ENCODE results near the gene TMEM247.

Gene TMEM247
- 0 reads per million in 2 donors for total RNA-seq

GRCh38 chr2:46479265-46479664 lies at the start of gene TMEM247:
Gene TMEM247 (plus strand): TSS chr2:46479565.
- DNase-seq = no peak

- DNase-seq = no peak
Measured at GRCh38 chr2:46430413-46430812, 49.0 kb upstream of the TMEM247 start.

DNA sequence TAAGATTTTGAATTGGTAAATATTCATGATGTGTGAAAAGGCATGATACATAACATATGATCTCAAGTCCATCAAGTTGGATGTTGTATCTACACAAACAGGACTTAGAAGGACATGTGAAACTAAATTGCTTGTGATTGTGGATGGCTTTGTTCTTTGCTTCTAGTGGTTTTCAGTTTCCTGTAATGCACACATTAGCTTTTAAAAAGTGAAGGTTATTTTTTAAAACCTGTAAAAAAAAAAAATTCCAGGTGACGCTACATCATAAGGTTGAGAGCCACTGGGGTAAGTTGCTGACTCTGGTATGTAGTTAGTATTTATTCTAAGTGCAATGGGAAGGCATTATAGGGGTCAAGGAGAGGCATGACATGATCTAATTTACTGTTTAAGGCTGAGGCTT lies 48.4 kb upstream of the TMEM247 start:
- no peak for DNase-seq

DNA sequence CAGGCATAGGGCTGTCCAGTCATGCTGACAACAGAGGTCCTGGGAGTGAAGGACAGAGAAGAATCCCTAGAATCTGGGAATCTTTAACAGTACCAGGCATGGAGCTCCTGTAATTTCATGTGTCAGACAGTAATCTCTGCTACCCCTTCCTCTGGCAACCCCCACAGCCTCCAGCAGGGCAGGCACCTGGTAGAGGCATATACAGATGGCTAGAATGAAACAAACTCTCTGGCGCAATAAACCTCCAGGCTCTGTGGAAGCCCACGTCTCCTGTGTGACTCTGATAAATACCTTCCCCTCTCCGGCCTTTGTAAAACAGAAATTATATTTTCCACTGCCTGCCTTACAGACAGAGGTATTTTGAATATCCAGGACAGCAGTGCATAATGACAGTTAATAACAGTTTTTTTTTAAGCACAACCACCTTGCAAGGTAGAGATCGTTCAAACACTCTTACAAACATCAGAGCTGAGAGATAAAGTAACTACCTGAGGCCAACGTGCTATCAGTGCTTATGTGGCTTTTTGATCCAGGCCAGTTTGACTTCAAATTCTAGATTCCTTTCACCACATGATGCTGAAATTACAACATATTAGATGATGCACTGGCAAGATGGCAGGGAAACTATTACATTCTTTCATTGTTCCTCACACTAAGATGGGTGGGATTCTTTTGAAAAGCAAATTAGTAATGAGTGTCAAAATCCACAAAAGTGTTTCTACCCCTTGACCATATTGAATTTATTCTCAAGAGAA lies 47.7 kb upstream of the TMEM247 start:
- no peak for DNase-seq

DNA sequence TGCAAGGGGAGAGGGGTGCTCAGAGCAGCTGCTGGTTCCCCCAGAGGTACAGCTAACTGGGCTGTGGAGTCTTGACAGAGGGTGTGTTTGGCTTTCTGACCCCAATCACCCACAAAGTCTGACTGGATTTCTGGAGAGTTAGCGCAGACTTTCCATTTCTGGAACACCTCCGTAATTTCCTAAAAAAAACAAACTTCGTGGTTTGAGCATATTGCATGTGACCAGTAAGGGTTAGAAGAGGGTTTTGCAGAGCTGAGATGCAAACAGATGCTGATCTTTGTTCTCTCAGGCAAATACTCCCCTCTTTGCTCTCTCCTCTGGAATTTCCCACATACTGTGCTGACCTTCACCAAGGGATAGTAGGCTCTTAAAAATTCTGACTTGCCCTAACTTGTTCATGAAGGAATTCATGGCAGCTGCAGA lies 44.5 kb upstream of the TMEM247 start:
- DNase-seq = no peak

DNA sequence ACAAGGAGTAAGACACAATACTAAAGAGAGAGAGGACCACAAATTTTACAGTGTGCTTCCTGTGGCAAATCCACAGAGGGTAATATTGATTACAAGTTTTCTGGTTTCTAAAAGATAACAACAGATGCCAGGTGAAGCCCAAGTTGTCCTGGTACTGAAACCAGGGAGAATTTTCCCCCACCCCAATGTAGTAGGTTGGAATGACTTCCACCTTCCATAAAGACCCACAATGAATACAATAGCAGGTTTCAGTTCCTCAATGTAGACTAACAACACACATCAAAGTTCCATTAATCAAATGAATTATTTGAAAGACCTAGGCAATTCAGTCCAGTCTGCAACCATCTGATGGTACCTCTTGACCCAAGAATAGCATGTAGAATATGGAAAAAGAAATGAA lies 44.0 kb upstream of the TMEM247 start:
- DNase-seq = no peak

- no peak for DNase-seq
Measured at GRCh38 chr2:46435796-46436360, 43.5 kb upstream of the TMEM247 start.

GRCh38 chr2:46436800-46437199 lies 42.6 kb upstream of the TMEM247 start:
- DNase-seq = no peak

- DNase-seq = no peak
Measured at GRCh38 chr2:46438102-46438501, 41.3 kb upstream of the TMEM247 start.

GRCh38 chr2:46438794-46439193 lies 40.6 kb upstream of the TMEM247 start:
- DNase-seq = no peak

GRCh38 chr2:46439582-46439981 lies 39.8 kb upstream of the TMEM247 start:
- DNase-seq = peak in 2 of 5 experiments; percentile 76 to 84

GRCh38 chr2:46441838-46442712 lies 37.3 kb upstream of the TMEM247 start:
- DNase-seq = no peak

DNA sequence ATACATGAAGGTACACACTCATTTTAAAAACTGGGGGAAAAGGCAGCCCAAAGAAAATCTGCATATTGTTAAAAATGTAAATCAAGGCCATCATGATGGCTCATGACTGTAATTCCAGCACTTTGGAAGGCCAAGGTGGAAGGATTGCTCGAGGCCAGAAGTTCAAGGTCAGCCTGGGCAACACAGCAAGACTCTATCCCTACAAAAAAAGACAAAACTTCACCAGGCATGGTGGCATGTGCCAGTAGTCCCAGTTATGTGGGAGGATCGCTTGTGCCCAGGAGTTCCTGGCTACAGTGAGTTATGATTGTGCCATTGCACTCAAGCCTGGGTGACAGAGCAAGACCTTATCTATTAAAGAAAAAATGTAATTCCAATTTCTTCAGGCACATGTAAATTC lies 34.6 kb upstream of the TMEM247 start:
- no peak for DNase-seq

DNA sequence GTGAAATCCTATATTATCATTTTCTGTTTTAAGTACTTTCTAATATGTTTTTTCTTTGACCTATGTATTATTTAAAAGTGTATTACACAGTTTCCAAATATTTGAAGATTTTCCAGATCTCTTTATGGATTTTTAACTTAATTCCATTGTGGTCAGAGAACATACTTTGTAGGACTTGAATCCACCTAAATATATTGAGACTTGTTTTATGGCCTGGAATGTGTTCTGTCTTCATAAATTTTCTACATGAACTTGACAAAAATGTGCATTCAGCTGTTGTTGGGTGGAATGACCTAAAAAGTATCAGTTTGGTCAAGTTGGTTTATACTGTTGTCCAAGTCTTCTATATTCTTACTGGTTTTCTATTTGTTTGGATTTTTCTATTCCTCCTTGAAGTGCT lies 33.8 kb upstream of the TMEM247 start:
- DNase-seq = no peak

GRCh38 chr2:46446871-46447568 lies 32.3 kb upstream of the TMEM247 start:
- DNase-seq = no peak

GRCh38 chr2:46447649-46448048 lies 31.7 kb upstream of the TMEM247 start:
- no peak for DNase-seq

- no peak for DNase-seq
Measured at GRCh38 chr2:46448111-46448510, 31.3 kb upstream of the TMEM247 start.

- no peak for DNase-seq
Measured at GRCh38 chr2:46448641-46449040, 30.7 kb upstream of the TMEM247 start.

DNA sequence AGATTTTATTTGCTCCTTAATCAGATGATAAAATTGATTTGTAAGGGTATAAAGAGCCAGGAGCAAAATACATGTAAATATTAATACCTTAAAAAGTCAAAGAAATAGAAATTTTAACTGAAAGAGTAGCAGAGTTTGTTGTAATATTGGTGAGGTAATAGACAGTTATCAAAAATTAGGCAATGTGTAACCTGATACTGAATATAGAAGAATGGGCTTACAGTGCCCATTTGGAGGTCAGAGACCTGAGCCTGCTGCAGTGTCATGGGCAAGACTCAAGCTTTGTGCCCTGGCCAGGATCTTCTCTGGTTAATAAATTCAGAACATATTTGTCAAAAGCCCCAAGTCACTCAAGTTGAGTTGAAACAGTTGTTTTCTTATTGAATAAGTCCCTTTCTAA lies 29.7 kb upstream of the TMEM247 start:
- DNase-seq = no peak

DNA sequence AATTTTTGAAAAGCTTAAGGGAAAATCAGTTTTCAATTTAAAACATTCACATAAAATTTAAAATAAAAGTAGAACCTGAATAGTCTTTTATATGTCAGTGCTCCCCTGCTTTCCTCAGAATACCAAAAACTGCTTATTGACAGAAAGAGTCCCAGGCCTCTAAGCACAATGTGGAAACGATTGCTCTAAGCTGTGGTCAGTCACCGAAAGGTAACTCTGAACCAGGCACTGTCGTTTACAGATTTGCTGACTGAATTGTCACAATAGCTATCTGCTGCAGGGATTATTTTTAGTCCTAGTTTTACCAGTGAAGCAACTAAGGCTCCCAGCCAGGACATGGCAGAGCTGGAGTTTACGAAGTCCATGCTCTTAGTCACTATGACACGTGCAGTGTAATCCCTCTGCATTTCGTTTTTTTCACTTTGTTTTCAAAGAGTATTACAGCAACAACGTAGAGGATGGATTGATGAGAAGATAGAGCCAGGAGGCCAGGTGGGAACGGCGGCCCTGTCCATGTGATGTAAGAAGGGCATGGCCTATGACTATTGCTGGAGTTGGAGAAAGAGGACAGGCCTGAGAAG lies 28.1 kb upstream of the TMEM247 start:
- DNase-seq = no peak

- no peak for DNase-seq
Measured at GRCh38 chr2:46456789-46457188, 22.6 kb upstream of the TMEM247 start.

DNA sequence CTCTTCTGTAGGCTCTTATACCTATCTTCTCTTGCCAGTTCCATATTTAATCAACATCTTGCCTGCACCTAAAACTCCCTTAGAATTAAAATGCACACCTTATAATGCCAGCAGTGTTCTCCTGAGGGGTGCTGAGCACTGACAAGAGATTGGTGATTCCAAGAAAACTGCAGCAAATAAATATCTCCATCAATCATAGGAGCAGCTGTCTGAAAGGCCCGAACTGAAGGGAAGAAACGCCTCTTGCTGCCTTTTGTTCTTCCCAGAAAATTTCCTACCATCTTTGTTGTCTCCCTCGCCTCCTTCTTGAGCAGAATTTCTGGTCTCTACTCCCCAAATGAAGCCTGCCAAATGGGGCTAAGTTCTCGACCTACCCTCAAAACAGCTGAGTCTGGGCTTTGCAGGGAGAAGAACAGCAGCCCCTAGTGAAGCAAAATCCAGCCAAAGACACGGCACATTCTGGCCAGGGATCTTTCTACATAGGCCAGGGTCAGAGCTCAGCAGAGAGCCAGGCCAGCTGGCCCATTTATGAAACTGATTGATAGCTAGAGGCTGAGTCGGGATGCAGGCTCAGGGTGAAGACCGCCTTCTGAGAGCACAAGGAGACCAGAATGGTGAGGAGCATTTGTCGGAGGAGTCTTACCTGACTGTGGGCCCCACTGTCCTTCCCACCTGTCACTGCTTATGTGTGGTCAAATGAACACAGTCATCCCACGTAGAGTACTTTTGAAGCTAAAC lies 20.4 kb upstream of the TMEM247 start:
- no peak for DNase-seq
